Measurements from ENCODE around the gene MLH3. TPM values are rescaled to one million over a fixed set of nuclear protein-coding genes. Genes with fewer than 3 reads are reported as not detected.

Gene MLH3
- total RNA-seq, 6 donors from 2014 or later: 15.9 to 87.0 (median 24.5) TPM

DNA sequence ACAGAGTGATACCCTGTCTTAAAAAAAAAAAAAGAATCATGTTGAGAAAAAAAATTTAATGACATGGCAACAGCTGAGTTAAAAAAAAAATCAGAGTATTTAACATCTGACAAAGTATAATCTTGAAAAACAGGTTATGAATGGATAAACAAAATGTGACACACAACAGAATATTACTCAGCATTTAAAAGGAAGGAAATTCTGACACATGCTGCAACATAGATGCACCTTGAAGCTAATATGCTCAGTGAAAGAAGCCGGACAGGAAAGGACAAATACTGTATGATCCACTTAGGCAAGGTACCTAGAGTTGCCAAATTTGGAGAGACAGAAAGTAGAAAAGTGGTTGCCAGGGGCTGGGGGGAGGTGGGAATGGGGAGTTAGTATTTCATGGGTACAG is 67.9 kb downstream of the MLH3 start:
- Histone ChIP-seq H3K36me3 (no peaks in the 10 kb centered on the region), H3K27ac (no peak overlapping the region), H3K27me3 (no peaks in the 10 kb centered on the region), H3K4me1 (peaks cover 0 to 10% (median 6%) of the 10 kb centered on the region in 4 donors), H3K4me3 (no peak overlapping the region), H3K9me3 (no peaks in the 10 kb centered on the region)
- DNase-seq (no peak), ATAC-seq (ENCODE audit: low FRiP score in 2 of 2) (no peak)
- 84 to 85% methylated on average over 1 of the region's 1 CpG for WGBS, 2 donors
- TF ChIP-seq POLR2AphosphoS5 (IDR thresholded peaks at IDR 0.05): no peak
- no peak for TF ChIP-seq EP300 (IDR thresholded peaks at IDR 0.05)
- no peak for TF ChIP-seq POLR2A (IDR thresholded peaks at IDR 0.05)
- TF ChIP-seq CTCF (IDR thresholded peaks at IDR 0.05): no peak

DNA sequence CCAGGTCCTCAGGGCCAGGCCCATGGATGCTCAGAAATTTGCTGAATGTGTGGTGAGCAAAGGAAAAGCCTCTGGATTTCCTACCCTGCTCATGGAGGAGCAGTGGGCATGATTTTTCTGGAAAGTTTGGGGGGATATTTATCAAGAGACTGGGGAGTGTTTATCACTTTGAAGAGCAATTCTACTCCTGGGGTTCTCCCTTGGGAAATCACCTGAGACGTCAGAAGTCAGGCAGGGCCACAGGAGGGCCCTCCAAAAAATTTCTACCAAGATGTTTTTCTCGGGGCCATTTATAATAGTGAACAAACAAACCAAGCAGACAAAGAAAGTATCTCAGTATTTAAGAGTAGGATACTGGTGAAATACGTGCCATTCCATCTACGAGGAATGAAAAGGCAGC is 68.6 kb downstream of the MLH3 start:
- DNase-seq (no peak), ATAC-seq (ENCODE audit: low FRiP score in 2 of 2) (no peak)
- 75 to 94% methylated on average over 4 of the region's 4 CpGs for WGBS, 2 donors
- no peak for TF ChIP-seq CTCF (IDR thresholded peaks at IDR 0.05)
- TF ChIP-seq POLR2AphosphoS5 (IDR thresholded peaks at IDR 0.05): no peak
- Histone ChIP-seq H3K27me3 (no peaks in the 10 kb centered on the region), H3K27ac (no peak overlapping the region), H3K36me3 (no peaks in the 10 kb centered on the region), H3K4me1 (peaks cover 0 to 10% (median 6%) of the 10 kb centered on the region in 4 donors), H3K9me3 (no peaks in the 10 kb centered on the region), H3K4me3 (no peak overlapping the region)

DNA sequence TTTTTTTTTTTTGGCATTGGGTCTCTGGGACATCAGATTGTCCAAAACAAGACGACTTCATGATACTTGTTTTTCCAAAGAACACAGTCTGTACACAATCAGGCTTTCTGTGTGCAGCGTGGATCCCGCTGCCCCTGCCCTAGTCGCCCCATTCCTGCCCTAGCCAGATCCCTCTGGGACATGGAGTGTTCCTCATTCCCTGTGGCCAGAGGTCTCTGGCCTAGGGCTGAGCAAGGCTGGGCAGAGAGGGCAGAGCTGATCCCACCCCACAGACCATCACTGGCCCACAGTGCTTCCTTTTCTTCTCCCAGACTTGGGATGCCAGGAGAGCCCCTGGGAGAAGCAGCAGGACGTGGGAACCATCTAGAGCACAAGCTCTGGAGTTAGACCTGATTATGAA is 69.4 kb downstream of the MLH3 start:
- Histone ChIP-seq H3K27me3 (no peaks in the 10 kb centered on the region), H3K27ac (no peak overlapping the region), H3K4me1 (peaks cover 0 to 10% (median 6%) of the 10 kb centered on the region in 4 donors), H3K9me3 (no peaks in the 10 kb centered on the region), H3K4me3 (no peak overlapping the region), H3K36me3 (no peaks in the 10 kb centered on the region)
- ATAC-seq (ENCODE audit: low FRiP score in 2 of 2): no peak
- 82 to 86% methylated on average over 5 of the region's 5 CpGs for WGBS, 2 donors
- DNase-seq: no peak
- TF ChIP-seq POLR2A (IDR thresholded peaks at IDR 0.05) (no peak), CTCF (IDR thresholded peaks at IDR 0.05) (no peak), POLR2AphosphoS5 (IDR thresholded peaks at IDR 0.05) (no peak), EP300 (IDR thresholded peaks at IDR 0.05) (no peak)

- 89 to 91% methylated on average over 4 to 9 of the region's 9 CpGs for WGBS, 2 donors
Measured at GRCh38 chr14:74981462-74981782, 69.8 kb downstream of the MLH3 start.

More at GRCh38 chr14:74981462-74981782, 69.8 kb downstream of the MLH3 start:
- peak overlapping the region in 1 of 4 donors; percentile 32 for H3K27ac ChIP-seq
- H3K36me3 ChIP-seq: no peaks in the 10 kb centered on the region
- H3K27me3 ChIP-seq: no peaks in the 10 kb centered on the region
- no peak overlapping the region for H3K4me3 ChIP-seq
- DNase-seq (no peak), ATAC-seq (ENCODE audit: low FRiP score in 2 of 2) (no peak)
- H3K9me3 ChIP-seq: no peaks in the 10 kb centered on the region
- peaks cover 0 to 10% (median 6%) of the 10 kb centered on the region in 4 donors for H3K4me1 ChIP-seq
- TF ChIP-seq POLR2AphosphoS5 (IDR thresholded peaks at IDR 0.05): no peak
- no peak for TF ChIP-seq CTCF (IDR thresholded peaks at IDR 0.05)
- no peak for TF ChIP-seq POLR2A (IDR thresholded peaks at IDR 0.05)
- TF ChIP-seq EP300 (IDR thresholded peaks at IDR 0.05): no peak

Data from upper lobe of left lung (tissue), 6 donors.